Measurements from ENCODE around the gene HYAL2. TPM values are rescaled to one million over a fixed set of nuclear protein-coding genes. Genes with fewer than 3 reads are reported as not detected.

Gene HYAL2
- total and polyA plus RNA-seq, 10 of the 15 experiments (the other 5 are each of a cell fraction or from before 2014, with no cell fraction given): 0.06 to 21.8 (median 12.7) TPM

DNA sequence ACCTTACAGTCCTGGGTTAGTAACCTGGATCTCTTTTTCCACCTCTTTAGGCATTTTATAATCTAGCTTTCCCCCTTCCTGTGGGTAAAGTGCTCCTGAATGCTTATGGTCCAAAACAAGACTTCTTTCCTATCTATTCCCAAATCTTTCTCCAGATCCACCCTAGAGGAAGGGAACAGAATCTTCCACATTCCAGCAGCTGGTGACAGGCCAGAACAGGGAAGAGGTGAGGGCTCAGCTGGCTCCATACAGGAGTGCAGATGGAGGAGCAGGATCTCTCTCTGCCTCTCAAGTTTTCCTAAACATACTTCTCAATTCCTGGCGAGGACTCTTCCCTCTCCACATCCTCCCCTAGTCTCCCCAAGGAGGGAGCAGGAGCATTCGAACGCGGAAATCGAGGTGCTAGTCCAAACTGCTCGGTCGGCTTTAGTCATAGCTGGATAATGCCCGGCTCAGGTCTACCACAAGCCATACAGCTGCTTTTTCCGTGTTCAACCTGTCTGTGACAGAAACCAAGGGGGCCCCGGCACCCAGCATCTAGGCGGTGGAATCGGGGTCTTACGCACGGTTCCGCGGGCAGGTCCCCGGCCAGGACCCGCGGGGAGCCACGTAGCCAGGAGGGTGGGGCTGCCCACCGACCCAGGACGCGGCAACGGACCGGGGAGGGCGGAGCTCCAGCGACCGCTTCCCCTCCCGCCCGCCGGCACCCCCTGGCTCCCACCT, 14.1 kb upstream of the HYAL2 start (continued):
- TF ChIP-seq PRDM15 (CRISPR knock-in tag; IDR thresholded peaks at IDR 0.05) (no peak), SPI1 (IDR thresholded peaks at IDR 0.05; ENCODE audit: borderline replicate concordance, insufficient read depth, low read depth, low read length) (no peak), NFXL1 (IDR thresholded peaks at IDR 0.05; ENCODE audit: borderline replicate concordance) (no peak), CBFB (IDR thresholded peaks at IDR 0.05; ENCODE audit: low read depth) (no peak), MYC (IDR thresholded peaks at IDR 0.05; ENCODE audit: insufficient read depth, insufficient read length, insufficient replicate concordance, low read length, severe bottlenecking) (peak; percentile 45), PAX8 (IDR thresholded peaks at IDR 0.05) (no peak), YY1 (IDR thresholded peaks at IDR 0.05; ENCODE audit: low read depth, low read length) (no peak)
- TF ChIP-seq, protein P1, sequence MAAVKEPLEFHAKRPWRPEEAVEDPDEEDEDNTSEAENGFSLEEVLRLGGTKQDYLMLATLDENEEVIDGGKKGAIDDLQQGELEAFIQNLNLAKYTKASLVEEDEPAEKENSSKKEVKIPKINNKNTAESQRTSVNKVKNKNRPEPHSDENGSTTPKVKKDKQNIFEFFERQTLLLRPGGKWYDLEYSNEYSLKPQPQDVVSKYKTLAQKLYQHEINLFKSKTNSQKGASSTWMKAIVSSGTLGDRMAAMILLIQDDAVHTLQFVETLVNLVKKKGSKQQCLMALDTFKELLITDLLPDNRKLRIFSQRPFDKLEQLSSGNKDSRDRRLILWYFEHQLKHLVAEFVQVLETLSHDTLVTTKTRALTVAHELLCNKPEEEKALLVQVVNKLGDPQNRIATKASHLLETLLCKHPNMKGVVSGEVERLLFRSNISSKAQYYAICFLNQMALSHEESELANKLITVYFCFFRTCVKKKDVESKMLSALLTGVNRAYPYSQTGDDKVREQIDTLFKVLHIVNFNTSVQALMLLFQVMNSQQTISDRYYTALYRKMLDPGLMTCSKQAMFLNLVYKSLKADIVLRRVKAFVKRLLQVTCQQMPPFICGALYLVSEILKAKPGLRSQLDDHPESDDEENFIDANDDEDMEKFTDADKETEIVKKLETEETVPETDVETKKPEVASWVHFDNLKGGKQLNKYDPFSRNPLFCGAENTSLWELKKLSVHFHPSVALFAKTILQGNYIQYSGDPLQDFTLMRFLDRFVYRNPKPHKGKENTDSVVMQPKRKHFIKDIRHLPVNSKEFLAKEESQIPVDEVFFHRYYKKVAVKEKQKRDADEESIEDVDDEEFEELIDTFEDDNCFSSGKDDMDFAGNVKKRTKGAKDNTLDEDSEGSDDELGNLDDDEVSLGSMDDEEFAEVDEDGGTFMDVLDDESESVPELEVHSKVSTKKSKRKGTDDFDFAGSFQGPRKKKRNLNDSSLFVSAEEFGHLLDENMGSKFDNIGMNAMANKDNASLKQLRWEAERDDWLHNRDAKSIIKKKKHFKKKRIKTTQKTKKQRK (IDR thresholded peaks at IDR 0.05; ENCODE audit: low read depth, low read length): no peak
- TF ChIP-seq, protein P2, sequence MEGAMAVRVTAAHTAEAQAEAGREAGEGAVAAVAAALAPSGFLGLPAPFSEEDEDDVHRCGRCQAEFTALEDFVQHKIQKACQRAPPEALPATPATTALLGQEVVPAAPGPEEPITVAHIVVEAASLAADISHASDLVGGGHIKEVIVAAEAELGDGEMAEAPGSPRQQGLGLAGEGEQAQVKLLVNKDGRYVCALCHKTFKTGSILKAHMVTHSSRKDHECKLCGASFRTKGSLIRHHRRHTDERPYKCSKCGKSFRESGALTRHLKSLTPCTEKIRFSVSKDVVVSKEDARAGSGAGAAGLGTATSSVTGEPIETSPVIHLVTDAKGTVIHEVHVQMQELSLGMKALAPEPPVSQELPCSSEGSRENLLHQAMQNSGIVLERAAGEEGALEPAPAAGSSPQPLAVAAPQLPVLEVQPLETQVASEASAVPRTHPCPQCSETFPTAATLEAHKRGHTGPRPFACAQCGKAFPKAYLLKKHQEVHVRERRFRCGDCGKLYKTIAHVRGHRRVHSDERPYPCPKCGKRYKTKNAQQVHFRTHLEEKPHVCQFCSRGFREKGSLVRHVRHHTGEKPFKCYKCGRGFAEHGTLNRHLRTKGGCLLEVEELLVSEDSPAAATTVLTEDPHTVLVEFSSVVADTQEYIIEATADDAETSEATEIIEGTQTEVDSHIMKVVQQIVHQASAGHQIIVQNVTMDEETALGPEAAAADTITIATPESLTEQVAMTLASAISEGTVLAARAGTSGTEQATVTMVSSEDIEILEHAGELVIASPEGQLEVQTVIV (IDR thresholded peaks at IDR 0.05; ENCODE audit: borderline replicate concordance, partially characterized antibody): no peak
- TF ChIP-seq, protein P3, sequence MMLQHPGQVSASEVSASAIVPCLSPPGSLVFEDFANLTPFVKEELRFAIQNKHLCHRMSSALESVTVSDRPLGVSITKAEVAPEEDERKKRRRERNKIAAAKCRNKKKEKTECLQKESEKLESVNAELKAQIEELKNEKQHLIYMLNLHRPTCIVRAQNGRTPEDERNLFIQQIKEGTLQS (IDR thresholded peaks at IDR 0.05; ENCODE audit: borderline replicate concordance, extremely low read depth, low read depth, low read length): no peak
- TF ChIP-seq, protein P4, sequence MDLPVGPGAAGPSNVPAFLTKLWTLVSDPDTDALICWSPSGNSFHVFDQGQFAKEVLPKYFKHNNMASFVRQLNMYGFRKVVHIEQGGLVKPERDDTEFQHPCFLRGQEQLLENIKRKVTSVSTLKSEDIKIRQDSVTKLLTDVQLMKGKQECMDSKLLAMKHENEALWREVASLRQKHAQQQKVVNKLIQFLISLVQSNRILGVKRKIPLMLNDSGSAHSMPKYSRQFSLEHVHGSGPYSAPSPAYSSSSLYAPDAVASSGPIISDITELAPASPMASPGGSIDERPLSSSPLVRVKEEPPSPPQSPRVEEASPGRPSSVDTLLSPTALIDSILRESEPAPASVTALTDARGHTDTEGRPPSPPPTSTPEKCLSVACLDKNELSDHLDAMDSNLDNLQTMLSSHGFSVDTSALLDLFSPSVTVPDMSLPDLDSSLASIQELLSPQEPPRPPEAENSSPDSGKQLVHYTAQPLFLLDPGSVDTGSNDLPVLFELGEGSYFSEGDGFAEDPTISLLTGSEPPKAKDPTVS (IDR thresholded peaks at IDR 0.05; ENCODE audit: low read depth, low read length): no peak
- TF ChIP-seq, protein P5, sequence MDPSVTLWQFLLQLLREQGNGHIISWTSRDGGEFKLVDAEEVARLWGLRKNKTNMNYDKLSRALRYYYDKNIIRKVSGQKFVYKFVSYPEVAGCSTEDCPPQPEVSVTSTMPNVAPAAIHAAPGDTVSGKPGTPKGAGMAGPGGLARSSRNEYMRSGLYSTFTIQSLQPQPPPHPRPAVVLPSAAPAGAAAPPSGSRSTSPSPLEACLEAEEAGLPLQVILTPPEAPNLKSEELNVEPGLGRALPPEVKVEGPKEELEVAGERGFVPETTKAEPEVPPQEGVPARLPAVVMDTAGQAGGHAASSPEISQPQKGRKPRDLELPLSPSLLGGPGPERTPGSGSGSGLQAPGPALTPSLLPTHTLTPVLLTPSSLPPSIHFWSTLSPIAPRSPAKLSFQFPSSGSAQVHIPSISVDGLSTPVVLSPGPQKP (IDR thresholded peaks at IDR 0.05; ENCODE audit: low read depth, low read length): no peak
